Upper lobe of right lung (tissue), 1 donor: ENCODE data around the gene CD74. TPM values are rescaled to one million over a fixed set of nuclear protein-coding genes. Genes with fewer than 3 reads are reported as not detected.

Experiments used
- ATAC-seq: fragments of 200-7000 bp; cut with Tn5 transposase; one replicate; pipeline ENCODE4 v1.9.1; 2020; ENCODE audit warnings: mild to moderate bottlenecking, moderate library complexity
- DNase-seq: peaks from one replicate; pipeline ENCODE4 v3.0.0-alpha.2; 2020
- H3K27ac ChIP-seq: fragments of 200-600 bp; one replicate; pipeline ENCODE4 v1.8.0; 2022
- H3K27me3 ChIP-seq: fragments of 200-600 bp; one replicate; pipeline ENCODE4 v1.8.0; 2022; ENCODE audit warnings: mild to moderate bottlenecking
- H3K36me3 ChIP-seq: fragments of 200-600 bp; one replicate; pipeline ENCODE4 v1.8.0; 2022
- H3K4me1 ChIP-seq: fragments of 200-600 bp; one replicate; pipeline ENCODE4 v1.8.0; 2022
- H3K4me3 ChIP-seq: fragments of 200-600 bp; one replicate; pipeline ENCODE4 v1.8.0; 2022; ENCODE audit warnings: mild to moderate bottlenecking
- H3K9me3 ChIP-seq: fragments of 200-600 bp; one replicate; pipeline ENCODE4 v1.8.0; 2022
- CTCF ChIP-seq: fragments of 200-600 bp; IDR thresholded peaks from one replicate; pipeline ENCODE4 v1.8.0; 2022; ENCODE audit warnings: antibody characterized with exemption
- intact Hi-C: fragments of 100-400 bp; cut with DNase I; formaldehyde crosslinking; loops from one replicate; pipeline ENCODE4 v1.11.0; 2022
- total RNA-seq: library from RNA; stranded (reverse); fragmentation: NEBNext Ultra II Directional; extraction: Animal tissue kit (Norgen Biotek cat#: 25700); gene quantifications from one replicate; pipeline ENCODE4 v1.2.1, GENCODE V29; 2021
- donor health status: DM: no; HTN: yes; CAD: no; lungs with severe emphysema.

The CD74 gene
- total RNA-seq, 1 donor from 2014 or later = 2,961 TPM

GRCh38 chr5:150413176-150413901 lies 629 bp upstream of the CD74 start:
- intact Hi-C loops = no loop called here
- Histone ChIP-seq H3K27ac (peak overlapping the region; percentile 97), H3K4me1 (peaks cover 25% of the 10 kb centered on the region), H3K36me3 (peaks cover 10% of the 10 kb centered on the region), H3K27me3 (no peaks in the 10 kb centered on the region), H3K4me3 (peak overlapping the region; percentile 75), H3K9me3 (no peaks in the 10 kb centered on the region)
- no peak for ATAC-seq
- no peak for TF ChIP-seq CTCF
- peak; percentile 50 for DNase-seq

- Histone ChIP-seq H3K4me3 (peak overlapping the region; percentile 75), H3K4me1 (peaks cover 35% of the 10 kb centered on the region), H3K27me3 (no peaks in the 10 kb centered on the region), H3K36me3 (peaks cover 27% of the 10 kb centered on the region), H3K9me3 (no peaks in the 10 kb centered on the region), H3K27ac (peak overlapping the region; percentile 97)
- intact Hi-C loops = no loop called here
- no peak for TF ChIP-seq CTCF
- peak; percentile 81 for DNase-seq
- peak; percentile 40 for ATAC-seq
Observed at GRCh38 chr5:150411245-150411979, 1.3 kb downstream of the CD74 start.

- Histone ChIP-seq H3K27ac (peak overlapping the region; percentile 97), H3K4me1 (peaks cover 35% of the 10 kb centered on the region), H3K27me3 (no peaks in the 10 kb centered on the region), H3K4me3 (peak overlapping the region; percentile 75), H3K9me3 (no peaks in the 10 kb centered on the region), H3K36me3 (peaks cover 34% of the 10 kb centered on the region)
- DNase-seq (no peak), ATAC-seq (peak; percentile 60)
- no peak for TF ChIP-seq CTCF
- intact Hi-C loops = no loop called here
Observed at GRCh38 chr5:150410524-150411244, 2.0 kb downstream of the CD74 start.

- peaks cover 35% of the 10 kb centered on the region for H3K4me1 ChIP-seq
Observed at GRCh38 chr5:150409638-150410523, 2.8 kb downstream of the CD74 start.

More at GRCh38 chr5:150409638-150410523, 2.8 kb downstream of the CD74 start:
- Histone ChIP-seq H3K4me3 (peak overlapping the region; percentile 75), H3K9me3 (no peaks in the 10 kb centered on the region), H3K27ac (peak overlapping the region; percentile 97), H3K27me3 (no peaks in the 10 kb centered on the region), H3K36me3 (peaks cover 42% of the 10 kb centered on the region)
- peak; percentile 76 for ATAC-seq
- TF ChIP-seq CTCF = no peak
- intact Hi-C loops = no loop called here
- DNase-seq = peak; percentile 84
